ENCODE data around the gene SLC27A2. TPM values are rescaled to one million over a fixed set of nuclear protein-coding genes. Genes with fewer than 3 reads are reported as not detected.

The SLC27A2 gene
- total and polyA plus RNA-seq, 4 donors, result 0.39 to 2.1 TPM; not detected in 2

DNA sequence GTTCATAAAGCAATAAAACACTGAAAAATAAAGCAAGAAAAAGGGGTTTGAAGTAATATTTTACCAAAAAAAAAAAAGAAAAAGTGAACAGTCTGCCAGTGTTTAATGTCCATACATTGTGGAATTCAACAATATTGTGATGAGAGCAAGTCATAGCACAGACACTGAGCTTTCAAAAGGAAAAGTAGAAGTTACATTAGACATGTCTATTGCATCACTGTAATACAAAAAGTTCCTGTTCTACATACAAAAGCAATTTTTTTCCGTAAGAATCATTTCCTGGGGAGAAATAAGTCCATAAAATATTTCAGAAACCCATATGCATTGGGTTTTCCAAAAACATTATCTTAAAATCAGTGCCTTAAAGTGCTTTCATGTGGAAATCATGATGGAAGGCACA is 95.4 kb downstream of the SLC27A2 start:
- no peaks in the 10 kb centered on the region for H3K4me1 ChIP-seq (ENCODE audit: control insufficient read depth in 1 of 2, insufficient read depth in 2 of 2, low read length in 2 of 2)
- DNase-seq (no peak), ATAC-seq (ENCODE audit: low FRiP score) (no peak)
- no peak overlapping the region for H3K27ac ChIP-seq (ENCODE audit: low read depth in 1 of 2, low read length in 2 of 2)
- H3K9me3 ChIP-seq (ENCODE audit: control insufficient read depth, low read length), result no peaks in the 10 kb centered on the region
- peaks cover 0 to 2% of the 10 kb centered on the region in 2 donors for H3K36me3 ChIP-seq (ENCODE audit: control insufficient read depth in 1 of 2, insufficient read depth in 2 of 2, low read length in 1 of 2)
- whole genome bisulfite sequencing, 2 donors, result 73 to 79% methylated on average over 1 of the region's 1 CpG
- H3K27me3 ChIP-seq (ENCODE audit: control insufficient read depth in 1 of 2, insufficient read depth in 2 of 2, low read length in 1 of 2), result no peaks in the 10 kb centered on the region
- intact Hi-C loops (cut with DNase I), result no loop called here
- no peak overlapping the region for H3K4me3 ChIP-seq (ENCODE audit: low read length in 2 of 2)

GRCh38 chr15:50278496-50278895 is 96.5 kb downstream of the SLC27A2 start:
- no peak for ATAC-seq (ENCODE audit: low FRiP score)
- WGBS, 2 donors, result 92% methylated on average over 4 of the region's 4 CpGs
- H3K36me3 ChIP-seq (ENCODE audit: control insufficient read depth in 1 of 2, insufficient read depth in 2 of 2, low read length in 1 of 2), result peaks cover 0 to 2% of the 10 kb centered on the region in 2 donors
- DNase-seq, result no peak
- H3K27ac ChIP-seq (ENCODE audit: low read depth in 1 of 2, low read length in 2 of 2), result no peak overlapping the region
- no peak overlapping the region for H3K4me3 ChIP-seq (ENCODE audit: low read length in 2 of 2)
- no peaks in the 10 kb centered on the region for H3K9me3 ChIP-seq (ENCODE audit: control insufficient read depth, low read length)
- intact Hi-C loops (cut with DNase I), result no loop called here
- no peaks in the 10 kb centered on the region for H3K4me1 ChIP-seq (ENCODE audit: control insufficient read depth in 1 of 2, insufficient read depth in 2 of 2, low read length in 2 of 2)
- H3K27me3 ChIP-seq (ENCODE audit: control insufficient read depth in 1 of 2, insufficient read depth in 2 of 2, low read length in 1 of 2), result no peaks in the 10 kb centered on the region

GRCh38 chr15:50280271-50280670 is 98.3 kb downstream of the SLC27A2 start:
- Histone ChIP-seq H3K9me3 (ENCODE audit: control insufficient read depth, low read length) (no peaks in the 10 kb centered on the region), H3K4me3 (ENCODE audit: low read length in 2 of 2) (no peak overlapping the region), H3K27me3 (ENCODE audit: control insufficient read depth in 1 of 2, insufficient read depth in 2 of 2, low read length in 1 of 2) (no peaks in the 10 kb centered on the region), H3K27ac (ENCODE audit: low read depth in 1 of 2, low read length in 2 of 2) (no peak overlapping the region), H3K4me1 (ENCODE audit: control insufficient read depth in 1 of 2, insufficient read depth in 2 of 2, low read length in 2 of 2) (no peaks in the 10 kb centered on the region), H3K36me3 (ENCODE audit: control insufficient read depth in 1 of 2, insufficient read depth in 2 of 2, low read length in 1 of 2) (peaks cover 0 to 2% of the 10 kb centered on the region in 2 donors)
- WGBS, 2 donors, result 84 to 91% methylated on average over 3 of the region's 3 CpGs
- intact Hi-C loops (cut with DNase I), result no loop called here
- ATAC-seq (ENCODE audit: low FRiP score), result no peak
- DNase-seq, result no peak

DNA sequence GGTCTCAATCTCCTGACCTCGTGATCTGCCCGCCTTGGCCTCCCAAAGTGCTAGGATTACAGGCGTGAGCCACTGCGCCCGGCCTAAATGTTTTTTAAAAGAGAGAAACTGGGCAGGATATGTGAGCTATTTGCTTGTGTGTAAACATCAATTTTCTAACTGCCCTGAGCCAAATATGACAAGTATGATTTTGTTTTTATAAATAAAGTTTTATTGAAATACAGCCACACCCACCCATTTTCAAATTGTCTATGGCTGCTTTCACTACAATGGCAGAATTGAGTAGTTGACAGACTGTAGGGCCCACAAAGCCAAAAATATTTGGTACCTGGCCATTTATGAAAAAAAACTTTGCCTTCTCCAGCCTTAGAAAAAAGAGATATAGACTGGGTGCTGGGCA is 99.4 kb downstream of the SLC27A2 start:
- Histone ChIP-seq H3K9me3 (ENCODE audit: control insufficient read depth, low read length) (no peaks in the 10 kb centered on the region), H3K27me3 (ENCODE audit: control insufficient read depth in 1 of 2, insufficient read depth in 2 of 2, low read length in 1 of 2) (no peaks in the 10 kb centered on the region), H3K4me3 (ENCODE audit: low read length in 2 of 2) (no peak overlapping the region), H3K27ac (ENCODE audit: low read depth in 1 of 2, low read length in 2 of 2) (no peak overlapping the region), H3K36me3 (ENCODE audit: control insufficient read depth in 1 of 2, insufficient read depth in 2 of 2, low read length in 1 of 2) (peaks cover 0 to 2% of the 10 kb centered on the region in 2 donors), H3K4me1 (ENCODE audit: control insufficient read depth in 1 of 2, insufficient read depth in 2 of 2, low read length in 2 of 2) (no peaks in the 10 kb centered on the region)
- ATAC-seq (ENCODE audit: low FRiP score) (no peak), DNase-seq (no peak)
- WGBS, 2 donors, result 79 to 94% methylated on average over 4 to 5 of the region's 5 CpGs
- intact Hi-C loops (cut with DNase I), result no loop called here

Other genes with a start within 250 kb of the SLC27A2 start
- gene ATP8B4, start 63.0 kb upstream of the SLC27A2 start, total RNA-seq, result 10 to 100 TPM; 19.1 to 43.9 TPM
- gene ATP8B4, start 63.0 kb upstream of the SLC27A2 start, polyA plus RNA-seq, result 1 to 10 TPM in 1 of 2 donors, under 1 TPM in 1; 0.20 to 2.4 TPM
- 10 to 100 TPM in 1 of 2 donors, 1 to 10 TPM in 1; 6.8 to 34.7 TPM for gene HDC, start 83.5 kb downstream of the SLC27A2 start, total RNA-seq
- under 1 TPM in 1 of 2 donors, not detected in 1; 0.38 TPM for gene HDC, start 83.5 kb downstream of the SLC27A2 start, polyA plus RNA-seq
- 10 to 100 TPM; 14.3 to 18.5 TPM for gene GABPB1, start 173.0 kb downstream of the SLC27A2 start, total RNA-seq
- gene GABPB1, start 173.0 kb downstream of the SLC27A2 start, polyA plus RNA-seq, result 1 to 10 TPM; 4.0 to 4.5 TPM
- 10 to 100 TPM; 49.0 to 70.2 TPM for gene USP8, start 242.2 kb downstream of the SLC27A2 start, total RNA-seq
- 10 to 100 TPM; 23.7 to 31.7 TPM for gene USP8, start 242.2 kb downstream of the SLC27A2 start, polyA plus RNA-seq

Data from aorta (tissue), 5 donors.